Measurements from ENCODE around the gene RNF13. TPM values are rescaled to one million over a fixed set of nuclear protein-coding genes. Genes with fewer than 3 reads are reported as not detected.

Gene RNF13
- total RNA-seq, 1 experiment from 2014 or later, result 76.9 TPM

GRCh38 chr3:149781741-149782140, 31.3 kb upstream of the RNF13 start:
- TF ChIP-seq REST (IDR thresholded peaks at IDR 0.05; ENCODE audit: insufficient read depth in 1 of 2, low read depth in 2 of 2, low read length in 1 of 2) (no peak), POLR2AphosphoS5 (IDR thresholded peaks at IDR 0.05; ENCODE audit: low read depth, low read length) (no peak), CTCF (IDR thresholded peaks at IDR 0.05) (no peak), SIN3A (IDR thresholded peaks at IDR 0.05; ENCODE audit: borderline replicate concordance, insufficient read depth, low read depth, low read length) (no peak), TCF7L2 (IDR thresholded peaks at IDR 0.05; ENCODE audit: low read depth, low read length) (no peak)
- intact Hi-C loops (cut with micrococcal nuclease; ENCODE audit: unreplicated experiment), result no loop called here
- in situ Hi-C loops (cut with HindIII; ENCODE audit: low pct_unique_long_range_greater_than_20kb, low sequenced_read_pairs), result no loop called here
- ATAC-seq (no peak), DNase-seq (ENCODE audit: low read depth, low spot score) (no peak)
- ChIA-PET POLR2A (interaction anchor here (0.6 to 0.9 kb wide), 2 partner anchors 25 to 124 kb away, joined by 3 to 4 read pairs; partner anchors contain the start of gene WWTR1), CTCF (interaction anchor here (0.6 kb wide), 1 partner anchor 15 kb away, joined by 3 read pairs; no protein-coding TSS in a partner anchor)
- Histone ChIP-seq H3K4me1 (ENCODE audit: control insufficient read depth, insufficient read depth, low read length) (no peaks in the 10 kb centered on the region), H3K9me3 (ENCODE audit: control insufficient read depth, insufficient read depth, low read depth, low read length) (no peaks in the 10 kb centered on the region), H3K27ac (ENCODE audit: low read length) (no peak overlapping the region), H3K27me3 (ENCODE audit: control insufficient read depth, insufficient read depth, low read length) (no peaks in the 10 kb centered on the region), H3K4me3 (ENCODE audit: low read depth in 2 of 2, low read length in 2 of 2) (no peak overlapping the region), H3K36me3 (ENCODE audit: control insufficient read depth, insufficient read depth, low read length) (no peaks in the 10 kb centered on the region)
- no TSS peak for BruUV-seq (replicated peaks)

- no peaks in the 10 kb centered on the region for H3K36me3 ChIP-seq (ENCODE audit: control insufficient read depth, insufficient read depth, low read length)
- DNase-seq (ENCODE audit: low read depth, low spot score) (no peak), ATAC-seq (peak; percentile 64; the same call in 1 of the 2 replicates)
- intact Hi-C loops (cut with micrococcal nuclease; ENCODE audit: unreplicated experiment), result no loop called here
- CTCF ChIA-PET, result no interaction called here
- BruUV-seq (replicated peaks), result no TSS peak
- no peak for TF ChIP-seq TCF7L2 (IDR thresholded peaks at IDR 0.05; ENCODE audit: low read depth, low read length)
- no peak overlapping the region for H3K27ac ChIP-seq (ENCODE audit: low read length)
- no peaks in the 10 kb centered on the region for H3K4me1 ChIP-seq (ENCODE audit: control insufficient read depth, insufficient read depth, low read length)
- H3K4me3 ChIP-seq (ENCODE audit: low read depth in 2 of 2, low read length in 2 of 2), result no peak overlapping the region
- H3K9me3 ChIP-seq (ENCODE audit: control insufficient read depth, insufficient read depth, low read depth, low read length), result no peaks in the 10 kb centered on the region
- in situ Hi-C loops (cut with HindIII; ENCODE audit: low pct_unique_long_range_greater_than_20kb, low sequenced_read_pairs), result no loop called here
- POLR2A ChIA-PET, result interaction anchor here (0.6 kb wide), 1 partner anchor 106 kb away, joined by 5 read pairs; no protein-coding TSS in a partner anchor
- no peaks in the 10 kb centered on the region for H3K27me3 ChIP-seq (ENCODE audit: control insufficient read depth, insufficient read depth, low read length)
These were observed 29.4 kb upstream of the RNF13 start for GRCh38 chr3:149783576-149783975.

- Histone ChIP-seq H3K27ac (ENCODE audit: low read length) (no peak overlapping the region), H3K4me1 (ENCODE audit: control insufficient read depth, insufficient read depth, low read length) (no peaks in the 10 kb centered on the region), H3K4me3 (ENCODE audit: low read depth in 2 of 2, low read length in 2 of 2) (no peak overlapping the region), H3K27me3 (ENCODE audit: control insufficient read depth, insufficient read depth, low read length) (no peaks in the 10 kb centered on the region), H3K36me3 (ENCODE audit: control insufficient read depth, insufficient read depth, low read length) (no peaks in the 10 kb centered on the region), H3K9me3 (ENCODE audit: control insufficient read depth, insufficient read depth, low read depth, low read length) (no peaks in the 10 kb centered on the region)
- POLR2A ChIA-PET, result interaction anchor here (0.6 kb wide), 1 partner anchor 105 kb away, joined by 5 read pairs; no protein-coding TSS in a partner anchor
- DNase-seq (ENCODE audit: low read depth, low spot score) (no peak), ATAC-seq (peak; percentile 60; the same call in 1 of the 2 replicates)
- in situ Hi-C loops (cut with HindIII; ENCODE audit: low pct_unique_long_range_greater_than_20kb, low sequenced_read_pairs) (no loop called here), intact Hi-C loops (cut with micrococcal nuclease; ENCODE audit: unreplicated experiment) (no loop called here)
- TF ChIP-seq CTCF (IDR thresholded peaks at IDR 0.05) (no peak), TCF7L2 (IDR thresholded peaks at IDR 0.05; ENCODE audit: low read depth, low read length) (no peak), POLR2AphosphoS5 (IDR thresholded peaks at IDR 0.05; ENCODE audit: low read depth, low read length) (no peak), SIN3A (IDR thresholded peaks at IDR 0.05; ENCODE audit: borderline replicate concordance, insufficient read depth, low read depth, low read length) (no peak), REST (IDR thresholded peaks at IDR 0.05; ENCODE audit: insufficient read depth in 1 of 2, low read depth in 2 of 2, low read length in 1 of 2) (no peak)
- no TSS peak for BruUV-seq (replicated peaks)
- CTCF ChIA-PET, result interaction anchor here (0.6 kb wide), 1 partner anchor 67 kb away, joined by 3 read pairs; no protein-coding TSS in a partner anchor
These were observed 28.8 kb upstream of the RNF13 start for GRCh38 chr3:149784064-149784704.

All from Panc1 (cell line).